ENCODE measurements around the gene EXOSC3. TPM values are rescaled to one million over a fixed set of nuclear protein-coding genes. Genes with fewer than 3 reads are reported as not detected.

The EXOSC3 gene
- total and polyA plus RNA-seq, 2 donors (not counting 1 experiment from before 2014, with no cell fraction given), result 11.7 to 55.3 TPM

- Histone ChIP-seq H3K79me2 (ENCODE audit: control insufficient read depth, insufficient read depth, low read length) (peaks cover 52% of the 10 kb centered on the region), H3K36me3 (replicated peaks in 1 of 2; ENCODE audit: control extremely low read depth in 1 of 2, control insufficient read depth in 1 of 2, extremely low read depth in 1 of 2, insufficient read depth in 2 of 2, low read length in 1 of 2) (no peaks in the 10 kb centered on the region), H3K4me1 (ENCODE audit: control insufficient read depth in 2 of 2, insufficient read depth in 2 of 2, low read length in 2 of 2) (peaks cover 19 to 30% of the 10 kb centered on the region in 2 donors), H3K9ac (ENCODE audit: low read length) (peak overlapping the region; percentile 78), H3K9me3 (ENCODE audit: control extremely low read depth in 1 of 3, control insufficient read depth in 2 of 3, insufficient read depth in 1 of 3, low read length in 2 of 3) (no peaks in the 10 kb centered on the region), H3K4me2 (replicated peaks; ENCODE audit: low read depth, low read length, poor library complexity, severe bottlenecking) (peak overlapping the region; percentile 93), H4K20me1 (ENCODE audit: control insufficient read depth, insufficient read depth, low read length, poor library complexity, severe bottlenecking) (peaks cover 33% of the 10 kb centered on the region), H3K4me3 (ENCODE audit: control extremely low read depth in 1 of 5, extremely low read depth in 1 of 5, insufficient read depth in 1 of 5, low read depth in 2 of 5, low read length in 4 of 5) (peak overlapping the region; percentile 55 to 89 (median 84)), H2AFZ (ENCODE audit: insufficient read depth, low read depth, low read length, poor library complexity, severe bottlenecking) (peak overlapping the region; percentile 93), H3K27ac (ENCODE audit: low read length in 2 of 2) (peak overlapping the region; percentile 67 to 89), H3K27me3 (replicated peaks in 1 of 4; ENCODE audit: control extremely low read depth in 1 of 4, control insufficient read depth in 3 of 4, insufficient read depth in 4 of 4, low read length in 3 of 4) (no peaks in the 10 kb centered on the region)
- ATAC-seq (ENCODE audit: low read depth), result peak; percentile 13
- peaks cover 40% of the 10 kb centered on the region for H3K4me1 Mint-ChIP-seq
- WGBS (ENCODE audit: insufficient coverage), result 1% methylated on average over 42 of the region's 45 CpGs
- DNase-seq, result no peak
- no peaks in the 10 kb centered on the region for H3K9me3 Mint-ChIP-seq (ENCODE audit: insufficient read depth)
- peak overlapping the region; percentile 95 for H3K4me3 Mint-ChIP-seq
- H3K27ac Mint-ChIP-seq, result peak overlapping the region; percentile 83
- H3K27me3 Mint-ChIP-seq, result no peaks in the 10 kb centered on the region
- TF ChIP-seq EZH2 (IDR thresholded peaks at IDR 0.05; ENCODE audit: borderline replicate concordance, insufficient read depth, low read depth, low read length, poor library complexity, severe bottlenecking) (no peak), CTCF (IDR thresholded peaks at IDR 0.05) (no peak)
- intact Hi-C loops (cut with micrococcal nuclease), result loop anchor here (5.0 kb wide), 1 partner anchor 101 kb away; the partner anchor contains the start of gene SLC25A51
- CTCF ChIA-PET, result interaction anchor here (1.1 kb wide), 1 partner anchor 16 kb away, joined by 5 read pairs; the partner anchor contains the start of gene EXOSC3
- POLR2A ChIA-PET, result interaction anchor here (0.6 to 2.5 kb wide), 3 partner anchors 17 to 846 kb away, joined by 3 to 17 read pairs (median 6); partner anchors contain the start of gene EXOSC3
Measured at GRCh38 chr9:37801287-37801850, 16.5 kb upstream of the EXOSC3 start.

Data from B cell (primary cell).